ENCODE measurements around the gene SORCS2.

DNA sequence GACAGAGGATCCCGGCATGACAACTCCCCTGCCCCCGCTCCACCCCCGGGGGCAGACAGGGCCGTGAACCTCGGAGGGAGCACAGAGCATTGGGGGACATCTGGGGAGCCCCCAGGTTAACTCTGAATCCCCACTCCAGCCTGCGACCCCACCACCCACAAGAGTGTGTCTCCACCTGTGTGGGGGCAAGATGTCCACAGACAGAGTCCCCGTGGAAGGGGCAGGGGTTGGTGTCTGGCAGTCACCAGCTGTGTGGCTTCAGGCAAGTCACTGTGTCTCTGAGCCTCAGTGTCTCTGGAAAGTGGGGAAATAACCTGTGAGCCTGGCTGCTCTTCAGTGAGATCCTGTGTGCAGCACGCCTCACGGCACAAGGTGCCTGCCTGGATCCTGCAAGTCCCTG, 508.3 kb downstream of the SORCS2 start:
- TF ChIP-seq POLR2A (IDR thresholded peaks at IDR 0.05) = no peak
- TF ChIP-seq, protein P1, sequence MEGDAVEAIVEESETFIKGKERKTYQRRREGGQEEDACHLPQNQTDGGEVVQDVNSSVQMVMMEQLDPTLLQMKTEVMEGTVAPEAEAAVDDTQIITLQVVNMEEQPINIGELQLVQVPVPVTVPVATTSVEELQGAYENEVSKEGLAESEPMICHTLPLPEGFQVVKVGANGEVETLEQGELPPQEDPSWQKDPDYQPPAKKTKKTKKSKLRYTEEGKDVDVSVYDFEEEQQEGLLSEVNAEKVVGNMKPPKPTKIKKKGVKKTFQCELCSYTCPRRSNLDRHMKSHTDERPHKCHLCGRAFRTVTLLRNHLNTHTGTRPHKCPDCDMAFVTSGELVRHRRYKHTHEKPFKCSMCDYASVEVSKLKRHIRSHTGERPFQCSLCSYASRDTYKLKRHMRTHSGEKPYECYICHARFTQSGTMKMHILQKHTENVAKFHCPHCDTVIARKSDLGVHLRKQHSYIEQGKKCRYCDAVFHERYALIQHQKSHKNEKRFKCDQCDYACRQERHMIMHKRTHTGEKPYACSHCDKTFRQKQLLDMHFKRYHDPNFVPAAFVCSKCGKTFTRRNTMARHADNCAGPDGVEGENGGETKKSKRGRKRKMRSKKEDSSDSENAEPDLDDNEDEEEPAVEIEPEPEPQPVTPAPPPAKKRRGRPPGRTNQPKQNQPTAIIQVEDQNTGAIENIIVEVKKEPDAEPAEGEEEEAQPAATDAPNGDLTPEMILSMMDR (IDR thresholded peaks at IDR 0.05) = no peak
